HG03159 (cell line): ENCODE measurements around the gene ACTR8.

Experiments
- ATAC-seq: cut with Tn5 transposase; IDR thresholded peaks from one replicate; pipeline ENCODE4 v1.9.1; 2021; ENCODE audit warnings: mild to moderate bottlenecking, moderate library complexity; ENCODE audit not compliant: unreplicated experiment

Gene ACTR8

DNA sequence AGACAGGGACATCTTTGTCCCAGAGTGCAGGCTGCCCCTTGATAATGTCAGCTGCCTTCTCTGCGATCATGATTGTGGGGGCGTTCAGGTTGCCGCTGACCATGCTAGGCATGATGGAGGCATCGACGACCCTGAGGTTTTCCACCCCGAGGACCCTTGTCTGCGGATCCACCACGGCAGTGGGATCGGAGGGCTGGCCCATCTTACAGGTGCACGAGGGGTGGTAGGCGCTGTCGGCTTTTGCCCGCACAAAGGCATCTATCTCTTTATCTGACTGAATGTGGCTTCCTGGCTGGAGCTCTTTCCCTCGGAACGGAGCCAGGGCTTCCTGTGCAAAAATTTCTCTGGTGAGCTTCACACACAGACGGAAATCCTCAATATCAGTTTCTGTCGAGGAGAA lies 64.1 kb downstream of the ACTR8 start:
- ATAC-seq = no peak

DNA sequence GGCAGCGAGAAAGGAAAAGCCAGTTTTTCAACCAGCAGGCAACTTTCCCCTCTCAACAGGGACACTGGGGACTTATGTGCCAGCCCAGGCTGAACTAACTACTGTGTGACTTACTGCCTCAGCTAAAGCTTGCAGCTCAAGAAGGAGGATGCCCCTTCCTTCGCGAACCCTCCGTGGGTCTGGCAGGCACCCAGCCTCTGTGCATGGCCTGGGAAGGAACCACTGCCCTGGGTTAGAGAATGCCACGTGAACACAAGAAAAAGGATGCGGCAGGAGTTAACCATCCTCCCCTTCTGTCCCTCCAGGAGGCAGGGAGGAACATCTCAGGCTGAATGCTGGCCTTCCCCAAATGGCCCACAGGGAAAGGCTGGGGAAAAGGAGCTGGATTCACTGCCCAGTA lies 64.7 kb downstream of the ACTR8 start:
- ATAC-seq = no peak
